ENCODE results near the gene PLA2G2D. TPM values are rescaled to one million over a fixed set of nuclear protein-coding genes. Genes with fewer than 3 reads are reported as not detected.

Gene PLA2G2D
- total RNA-seq, 1 donor from 2014 or later, result not detected

DNA sequence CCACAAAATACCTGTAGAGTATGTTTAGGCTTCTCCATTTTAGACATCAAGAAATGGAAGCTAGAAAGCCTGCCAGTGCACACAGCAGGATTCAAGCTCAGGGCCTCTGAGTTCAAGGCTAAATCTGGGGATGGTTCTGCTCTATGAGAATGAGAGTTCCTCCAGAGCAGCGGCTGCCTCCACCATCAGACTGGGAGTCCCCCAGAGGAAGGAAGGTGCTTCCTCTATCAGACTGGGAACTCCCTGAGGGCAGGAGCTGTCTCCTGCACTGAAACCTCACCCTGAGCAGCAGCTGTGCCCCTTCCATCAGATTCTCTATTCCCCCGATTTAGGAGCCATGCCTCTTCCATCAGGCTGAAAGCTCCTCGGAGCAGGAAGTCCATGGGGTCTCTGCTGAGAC, 29.2 kb downstream of the PLA2G2D start:
- no peaks in the 10 kb centered on the region for H3K9me3 ChIP-seq (ENCODE audit: low read depth)
- H3K9ac ChIP-seq, result no peak overlapping the region
- no peak overlapping the region for H2AFZ ChIP-seq (replicated peaks)
- no peak overlapping the region for H3K27ac ChIP-seq
- H3K79me2 ChIP-seq (ENCODE audit: low read depth), result no peaks in the 10 kb centered on the region
- no peaks in the 10 kb centered on the region for H4K20me1 ChIP-seq (ENCODE audit: low read depth)
- H3K36me3 ChIP-seq, result no peaks in the 10 kb centered on the region
- H3F3A ChIP-seq (ENCODE audit: low read depth), result no peaks in the 10 kb centered on the region
- H3K4me2 ChIP-seq, result no peak overlapping the region
- H3K27me3 ChIP-seq, result no peaks in the 10 kb centered on the region
- Mint-ChIP-seq H3K4me3 (no peak overlapping the region), H3K4me1 (no peaks in the 10 kb centered on the region), H3K9me3 (peaks cover 4% of the 10 kb centered on the region), H3K36me3 (no peaks in the 10 kb centered on the region), H3K27me3 (ENCODE audit: insufficient read depth, low read depth) (peaks cover 5% of the 10 kb centered on the region), H3K27ac (no peak overlapping the region)
- TF ChIP-seq EZH2 (IDR thresholded peaks at IDR 0.05) (no peak), EZH2phosphoT487 (IDR thresholded peaks at IDR 0.05) (no peak)
- TF ChIP-seq, protein P1, sequence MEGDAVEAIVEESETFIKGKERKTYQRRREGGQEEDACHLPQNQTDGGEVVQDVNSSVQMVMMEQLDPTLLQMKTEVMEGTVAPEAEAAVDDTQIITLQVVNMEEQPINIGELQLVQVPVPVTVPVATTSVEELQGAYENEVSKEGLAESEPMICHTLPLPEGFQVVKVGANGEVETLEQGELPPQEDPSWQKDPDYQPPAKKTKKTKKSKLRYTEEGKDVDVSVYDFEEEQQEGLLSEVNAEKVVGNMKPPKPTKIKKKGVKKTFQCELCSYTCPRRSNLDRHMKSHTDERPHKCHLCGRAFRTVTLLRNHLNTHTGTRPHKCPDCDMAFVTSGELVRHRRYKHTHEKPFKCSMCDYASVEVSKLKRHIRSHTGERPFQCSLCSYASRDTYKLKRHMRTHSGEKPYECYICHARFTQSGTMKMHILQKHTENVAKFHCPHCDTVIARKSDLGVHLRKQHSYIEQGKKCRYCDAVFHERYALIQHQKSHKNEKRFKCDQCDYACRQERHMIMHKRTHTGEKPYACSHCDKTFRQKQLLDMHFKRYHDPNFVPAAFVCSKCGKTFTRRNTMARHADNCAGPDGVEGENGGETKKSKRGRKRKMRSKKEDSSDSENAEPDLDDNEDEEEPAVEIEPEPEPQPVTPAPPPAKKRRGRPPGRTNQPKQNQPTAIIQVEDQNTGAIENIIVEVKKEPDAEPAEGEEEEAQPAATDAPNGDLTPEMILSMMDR (IDR thresholded peaks at IDR 0.05), result no peak
- H3K4me1 ChIP-seq, result no peaks in the 10 kb centered on the region
- DNase-seq (ENCODE audit: low spot score), result no peak
- H3K4me3 ChIP-seq, result no peak overlapping the region

DNA sequence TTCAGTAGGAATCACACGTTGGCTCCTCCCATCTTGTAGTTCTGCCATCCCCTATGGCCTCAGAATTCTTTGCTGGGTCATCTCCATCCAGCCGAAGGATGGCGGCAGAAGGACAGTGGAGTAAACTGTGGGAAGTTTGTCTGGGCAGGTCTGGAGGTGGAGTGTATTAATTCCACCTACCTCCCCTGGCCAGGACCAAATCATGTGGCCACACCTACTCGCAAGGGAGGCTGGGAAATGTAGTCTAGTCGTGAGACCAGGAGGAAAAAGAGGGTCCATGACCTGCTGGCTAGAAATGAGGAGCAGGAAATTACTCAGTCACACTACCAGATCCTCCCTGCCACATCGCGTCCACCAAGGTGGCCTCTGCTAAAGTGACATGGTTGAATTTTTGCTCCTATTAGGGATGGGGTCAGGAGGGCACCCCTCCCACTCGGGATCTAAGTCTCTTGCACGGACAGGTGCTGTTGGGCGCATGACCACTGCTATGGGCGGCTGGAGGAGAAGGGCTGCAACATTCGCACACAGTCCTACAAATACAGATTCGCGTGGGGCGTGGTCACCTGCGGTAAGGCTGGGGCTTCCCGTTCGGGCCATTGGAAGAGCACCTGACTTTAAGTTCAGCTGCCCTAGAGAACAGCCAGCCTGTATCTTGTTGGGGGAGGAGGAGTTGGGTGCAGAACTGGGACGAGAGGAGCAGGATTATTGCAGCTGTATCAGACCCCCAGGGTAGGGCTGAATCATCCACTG, 29.8 kb downstream of the PLA2G2D start:
- Mint-ChIP-seq H3K36me3 (no peaks in the 10 kb centered on the region), H3K27ac (no peak overlapping the region), H3K9me3 (peaks cover 4% of the 10 kb centered on the region), H3K27me3 (ENCODE audit: insufficient read depth, low read depth) (peaks cover 5% of the 10 kb centered on the region), H3K4me1 (no peaks in the 10 kb centered on the region), H3K4me3 (no peak overlapping the region)
- H2AFZ ChIP-seq (replicated peaks), result no peak overlapping the region
- H4K20me1 ChIP-seq (ENCODE audit: low read depth), result no peaks in the 10 kb centered on the region
- TF ChIP-seq, protein P1 (IDR thresholded peaks at IDR 0.05), result no peak
- TF ChIP-seq EZH2phosphoT487 (IDR thresholded peaks at IDR 0.05), result no peak
- no peak for TF ChIP-seq EZH2 (IDR thresholded peaks at IDR 0.05)
- H3K27ac ChIP-seq, result no peak overlapping the region
- no peaks in the 10 kb centered on the region for H3K4me1 ChIP-seq
- no peak overlapping the region for H3K4me2 ChIP-seq
- DNase-seq (ENCODE audit: low spot score), result no peak
- H3F3A ChIP-seq (ENCODE audit: low read depth), result no peaks in the 10 kb centered on the region
- no peak overlapping the region for H3K9ac ChIP-seq
- no peaks in the 10 kb centered on the region for H3K27me3 ChIP-seq
- no peaks in the 10 kb centered on the region for H3K36me3 ChIP-seq
- no peak overlapping the region for H3K4me3 ChIP-seq
- no peaks in the 10 kb centered on the region for H3K79me2 ChIP-seq (ENCODE audit: low read depth)
- no peaks in the 10 kb centered on the region for H3K9me3 ChIP-seq (ENCODE audit: low read depth)

DNA sequence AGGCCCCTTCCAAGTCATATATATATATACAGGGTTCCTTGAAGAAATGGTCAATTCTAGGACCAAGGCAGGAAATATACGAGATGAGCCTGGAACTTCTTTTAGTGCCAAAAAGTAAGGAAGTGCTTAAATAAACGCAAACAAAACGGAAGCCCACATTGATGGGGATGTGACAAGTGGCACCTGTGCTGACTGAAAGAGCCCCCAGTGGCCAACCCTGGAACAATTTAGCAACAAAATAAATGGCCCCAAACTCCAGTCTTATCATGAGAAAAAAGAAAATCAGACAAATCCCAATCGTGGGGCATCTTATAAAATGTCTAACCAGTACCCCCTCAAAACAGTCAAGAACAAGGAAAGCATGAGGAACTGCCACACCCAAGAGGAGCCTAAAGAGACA, 31.7 kb downstream of the PLA2G2D start:
- Histone ChIP-seq H3K9ac (no peak overlapping the region), H3K4me2 (no peak overlapping the region), H3F3A (ENCODE audit: low read depth) (no peaks in the 10 kb centered on the region), H2AFZ (replicated peaks) (no peak overlapping the region), H3K9me3 (ENCODE audit: low read depth) (no peaks in the 10 kb centered on the region), H3K4me3 (no peak overlapping the region), H3K4me1 (no peaks in the 10 kb centered on the region), H4K20me1 (ENCODE audit: low read depth) (no peaks in the 10 kb centered on the region), H3K27me3 (no peaks in the 10 kb centered on the region), H3K36me3 (no peaks in the 10 kb centered on the region), H3K79me2 (ENCODE audit: low read depth) (no peaks in the 10 kb centered on the region), H3K27ac (no peak overlapping the region)
- DNase-seq (ENCODE audit: low spot score), result no peak
- Mint-ChIP-seq H3K9me3 (peaks cover 4% of the 10 kb centered on the region), H3K27ac (no peak overlapping the region), H3K4me1 (no peaks in the 10 kb centered on the region), H3K36me3 (no peaks in the 10 kb centered on the region), H3K27me3 (ENCODE audit: insufficient read depth, low read depth) (peaks cover 5% of the 10 kb centered on the region), H3K4me3 (no peak overlapping the region)
- TF ChIP-seq, protein P1 (IDR thresholded peaks at IDR 0.05), result peak; percentile 42
- TF ChIP-seq EZH2phosphoT487 (IDR thresholded peaks at IDR 0.05), result no peak
